Measurements from ENCODE around the gene TGOLN2. TPM values are rescaled to one million over a fixed set of nuclear protein-coding genes. Genes with fewer than 3 reads are reported as not detected.

Gene TGOLN2
- total and polyA plus RNA-seq, 10 of the 15 experiments (the other 5 are each of a cell fraction or from before 2014, with no cell fraction given): 13.8 to 92.3 (median 49.4) TPM

- SMC1A ChIA-PET (ENCODE audit: uncharacterized antibody, unreplicated experiment): no interaction called here
- Histone ChIP-seq H4K20me1 (ENCODE audit: control insufficient read depth, insufficient read depth) (no peaks in the 10 kb centered on the region), H3K4me1 (ENCODE audit: control insufficient read depth, insufficient read depth, low read length) (no peaks in the 10 kb centered on the region), H3K36me3 (ENCODE audit: control insufficient read depth in 2 of 2, insufficient read depth in 2 of 2, low read length in 1 of 2) (no peaks in the 10 kb centered on the region), H3K4me2 (ENCODE audit: control insufficient read depth, insufficient read depth) (no peak overlapping the region), H3K27me3 (replicated peaks in 1 of 2; ENCODE audit: control insufficient read depth in 2 of 2, insufficient read depth in 2 of 2, low read length in 1 of 2) (peaks cover 0 to 2% of the 10 kb centered on the region in 2 experiments; a peak in 2 of 4 replicates), H3K79me2 (ENCODE audit: control insufficient read depth, insufficient read depth, low read length) (no peaks in the 10 kb centered on the region), H3K4me3 (no peak overlapping the region), H2AFZ (ENCODE audit: control insufficient read depth, low read depth, low read length) (no peak overlapping the region), H3K9me3 (replicated peaks; ENCODE audit: control insufficient read depth, insufficient read depth, low read length) (no peaks in the 10 kb centered on the region), H3K27ac (ENCODE audit: control insufficient read depth, insufficient read depth) (no peak overlapping the region), H3K9ac (ENCODE audit: control insufficient read depth, insufficient read depth, low read length) (no peak overlapping the region)
- no TSS peak for BruUV-seq (replicated peaks)
- FAIRE-seq: no peak
- ATAC-seq: no peak
- in situ Hi-C loops (cut with MboI) (no loop called here), intact Hi-C loops (cut with micrococcal nuclease; ENCODE audit: unreplicated experiment) (loop anchor here (5.0 kb wide), 1 partner anchor 250 kb away; no protein-coding TSS in a partner anchor)
- POLR2A ChIA-PET: no interaction called here
- TF ChIP-seq RUNX3 (IDR thresholded peaks at IDR 0.05; ENCODE audit: low read length) (no peak), KLF5 (IDR thresholded peaks at IDR 0.05; ENCODE audit: partially characterized antibody) (no peak), TCF3 (IDR thresholded peaks at IDR 0.05; ENCODE audit: borderline replicate concordance, insufficient read depth, low read depth, low read length) (no peak), BCL3 (IDR thresholded peaks at IDR 0.05; ENCODE audit: borderline replicate concordance, insufficient read depth, low read depth, low read length, poor library complexity, severe bottlenecking) (no peak), ZNF207 (IDR thresholded peaks at IDR 0.05; ENCODE audit: borderline replicate concordance) (no peak), NBN (IDR thresholded peaks at IDR 0.05) (no peak), MLLT1 (IDR thresholded peaks at IDR 0.05) (no peak)
- RAD21 ChIA-PET (ENCODE audit: unreplicated experiment): no interaction called here
- no peak for DNase-seq (ENCODE audit: low read depth, low spot score)
- WGBS (ENCODE audit: insufficient coverage, insufficient replicate concordance, low lambda C conversion rate, missing lambda C conversion rate): 74% methylated on average over 6 of the region's 6 CpGs
- CTCF ChIA-PET: no interaction called here
Measured at GRCh38 chr2:85302121-85302520, 25.7 kb downstream of the TGOLN2 start.
